IMR-90 (cell line): Measurements from ENCODE around the gene TMEM9. TPM values are rescaled to one million over a fixed set of nuclear protein-coding genes. Genes with fewer than 3 reads are reported as not detected.
"Not testable (repeated sequence)": the region's sequence is repeated elsewhere in the genome, so short reads cannot be mapped to it uniquely, and the experiment has no call there.

Source experiments
- ATAC-seq: fragments of 200-7000 bp; cut with Tn5 transposase; 2 replicates; pipeline ENCODE4 v1.9.1; 2020; ENCODE audit warnings: low read depth, mild to moderate bottlenecking, moderate library complexity
- BruUV-seq: library from RNA; stranded (reverse); fragments of 400-500 nt; replicated peaks from 2 replicates; lab custom pipeline; 2021; lab: Mats Ljungman, UMichigan
- CTCF ChIA-PET: fragments of 300-600 bp; formaldehyde crosslinking; extraction: SDS; loops from one replicate; lab custom pipeline; 2021; ENCODE audit warnings: antibody characterized with exemption; lab: Yijun Ruan, JAX
- POLR2A ChIA-PET: fragments of 300-600 bp; sonication (Branson Sonifier 250); formaldehyde crosslinking; loops from one replicate; lab custom pipeline; 2022; ENCODE audit warnings: antibody characterized with exemption; ENCODE audit not compliant: unreplicated experiment; lab: Charles Lee
- DNase-seq: peaks from one replicate; pipeline ENCODE4 v3.0.0; 2013
- H2AFZ ChIP-seq: replicated peaks from 2 replicates; pipeline ENCODE3; 2013; ENCODE audit warnings: low read length, mild to moderate bottlenecking; ENCODE audit not compliant: poor library complexity
- H2AK5ac ChIP-seq: 2 replicates; pipeline ENCODE4 v1.6.1; 2013; ENCODE audit warnings: low read depth, low read length, inconsistent platforms
- H2AK9ac ChIP-seq: replicated peaks from 2 replicates; pipeline ENCODE3; 2013; ENCODE audit warnings: mild to moderate bottlenecking, low read depth, low read length, moderate library complexity; ENCODE audit not compliant: poor library complexity
- H2BK120ac ChIP-seq: 2 replicates; pipeline ENCODE4 v1.6.1; 2013; ENCODE audit warnings: low read depth, low read length, inconsistent platforms
- H2BK15ac ChIP-seq: 3 replicates; pipeline ENCODE4 v1.6.1; 2013; ENCODE audit warnings: low read depth, low read length, inconsistent platforms
- H2BK20ac ChIP-seq: 2 replicates; pipeline ENCODE4 v1.6.1; 2013; ENCODE audit warnings: low read depth, mild to moderate bottlenecking, inconsistent platforms, low read length, moderate library complexity
- H2BK5ac ChIP-seq: 2 replicates; pipeline ENCODE4 v1.6.1; 2013; ENCODE audit warnings: mild to moderate bottlenecking, low read depth, low read length, inconsistent platforms; ENCODE audit not compliant: poor library complexity, severe bottlenecking
- H3K14ac ChIP-seq: replicated peaks from 2 replicates; pipeline ENCODE4 v1.6.1; 2013; ENCODE audit warnings: low read depth, low read length, inconsistent platforms
- H3K18ac ChIP-seq: 2 replicates; pipeline ENCODE4 v1.6.1; 2013; ENCODE audit warnings: low read depth, low read length, control low read depth
- H3K23ac ChIP-seq: 2 replicates; pipeline ENCODE4 v1.6.1; 2013; ENCODE audit warnings: low read depth, low read length, inconsistent platforms
- H3K27ac ChIP-seq: 2 replicates; pipeline ENCODE4 v1.5.1; 2013; ENCODE audit warnings: mild to moderate bottlenecking, control low read depth, low read length; ENCODE audit not compliant: insufficient read depth
- H3K27me3 ChIP-seq: 2 replicates; pipeline ENCODE4 v1.6.1; 2013; ENCODE audit warnings: low read length; ENCODE audit not compliant: control insufficient read depth, insufficient read depth
- H3K36me3 ChIP-seq: 2 replicates; pipeline ENCODE4 v1.6.1; 2013; ENCODE audit warnings: low read length, mixed read lengths; ENCODE audit not compliant: control insufficient read depth, insufficient read depth
- H3K4ac ChIP-seq: 2 replicates; pipeline ENCODE4 v1.6.1; 2013; ENCODE audit warnings: low read depth, low read length, inconsistent platforms
- H3K4me1 ChIP-seq: 2 replicates; pipeline ENCODE4 v1.6.1; 2013; ENCODE audit warnings: low read length, mixed read lengths; ENCODE audit not compliant: control insufficient read depth, insufficient read depth
- H3K4me2 ChIP-seq: 2 replicates; pipeline ENCODE4 v1.6.1; 2013; ENCODE audit warnings: low read depth, mild to moderate bottlenecking, control low read depth, low read length, moderate library complexity
- H3K4me3 ChIP-seq: 2 replicates; pipeline ENCODE4 v1.5.1; 2013; ENCODE audit warnings: low read depth, mild to moderate bottlenecking, control low read depth, low read length, moderate library complexity; ENCODE audit not compliant: insufficient read depth
- H3K56ac ChIP-seq: 2 replicates; pipeline ENCODE4 v1.6.1; 2013; ENCODE audit warnings: low read length, inconsistent platforms; ENCODE audit not compliant: insufficient read depth; ENCODE audit errors: extremely low read depth
- H3K79me1 ChIP-seq, 2 experiments: 2 replicates each; pipeline ENCODE4 v1.6.1; 2013; ENCODE audit warnings: low read length in 2 of 2, inconsistent platforms in 1 of 2, low read depth in 1 of 2
- H3K9ac ChIP-seq: 2 replicates; pipeline ENCODE4 v1.6.1; 2013; ENCODE audit warnings: low read depth, low read length, control low read depth
- H3K9me1 ChIP-seq: 2 replicates; pipeline ENCODE4 v1.6.1; 2013; ENCODE audit warnings: low read length, inconsistent platforms; ENCODE audit not compliant: insufficient read depth
- H3K9me3 ChIP-seq: 2 replicates; pipeline ENCODE4 v1.6.1; 2013; ENCODE audit warnings: low read length; ENCODE audit not compliant: control insufficient read depth, insufficient read depth
- H4K20me1 ChIP-seq: 2 replicates; pipeline ENCODE4 v1.6.1; 2013; ENCODE audit warnings: low read length, inconsistent platforms; ENCODE audit not compliant: insufficient read depth
- H4K5ac ChIP-seq: 2 replicates; pipeline ENCODE4 v1.6.1; 2013; ENCODE audit warnings: mild to moderate bottlenecking, low read depth, low read length, control low read depth
- H4K8ac ChIP-seq, 2 experiments: 2 replicates each; pipeline ENCODE4 v1.6.1; 2013; ENCODE audit warnings: low read depth in 2 of 2, low read length in 2 of 2, control low read depth in 1 of 2, inconsistent platforms in 1 of 2
- H4K91ac ChIP-seq: 2 replicates; pipeline ENCODE4 v1.6.1; 2013; ENCODE audit warnings: low read depth, low read length, inconsistent platforms; ENCODE audit not compliant: insufficient read depth
- CEBPB ChIP-seq: IDR thresholded peaks from 2 replicates; pipeline ENCODE4 v1.6.1; 2012; ENCODE audit warnings: low read depth, low read length, improper control_type of control experiment
- FOS ChIP-seq: fragments of 150-350 bp; IDR thresholded peaks from 2 replicates; pipeline ENCODE4 v1.6.1; 2016; ENCODE audit warnings: low read depth, low read length
- WGBS, 2 experiments: methylation state at CpG; one replicate each; pipeline versions ENCODE4 v1.1.5 to v1.1.7; 2013; ENCODE audit warnings: missing lambda C conversion rate in 2 of 2; ENCODE audit not compliant: insufficient read length in 1 of 2; ENCODE audit errors: extremely low coverage in 2 of 2; 5-methylcytosine and 5-hydroxymethylcytosine counted together
- dilution Hi-C: fragments of 300-500 bp; cut with HindIII; formaldehyde crosslinking; loops from one replicate; pipeline ENCODE4 v1.14.3; 2018; ENCODE audit warnings: low sequenced_read_pairs; ENCODE audit not compliant: unreplicated experiment
- in situ Hi-C: fragments of 300-500 bp; cut with MboI; formaldehyde crosslinking; loops from 3 replicates; pipeline ENCODE4 v1.14.3; 2019; ENCODE audit warnings: low sequenced_read_pairs, inconsistent platforms, mixed read lengths
- intact Hi-C: fragments of 100-400 bp; cut with micrococcal nuclease; formaldehyde crosslinking; loops from 2 replicates; pipeline ENCODE4 v1.10.0; 2022
- polyA plus RNA-seq, 3 experiments: library from polyadenylated mRNA; depleted of rRNA; stranded (reverse); fragments of >200 nt; gene quantifications; 2 replicates each; pipeline ENCODE4 v1.2.3, GENCODE V29; 2012; ENCODE audit warnings: low replicate concordance in 1 of 3
- total RNA-seq: library from RNA; depleted of rRNA; stranded (reverse); fragments of >200 nt; gene quantifications from 2 replicates; pipeline ENCODE4 v1.2.3, GENCODE V29; 2012

The TMEM9 gene
- total and polyA plus RNA-seq, 2 of the 4 experiments (the other 2 are of a cell fraction): 76.7 to 107 TPM

DNA sequence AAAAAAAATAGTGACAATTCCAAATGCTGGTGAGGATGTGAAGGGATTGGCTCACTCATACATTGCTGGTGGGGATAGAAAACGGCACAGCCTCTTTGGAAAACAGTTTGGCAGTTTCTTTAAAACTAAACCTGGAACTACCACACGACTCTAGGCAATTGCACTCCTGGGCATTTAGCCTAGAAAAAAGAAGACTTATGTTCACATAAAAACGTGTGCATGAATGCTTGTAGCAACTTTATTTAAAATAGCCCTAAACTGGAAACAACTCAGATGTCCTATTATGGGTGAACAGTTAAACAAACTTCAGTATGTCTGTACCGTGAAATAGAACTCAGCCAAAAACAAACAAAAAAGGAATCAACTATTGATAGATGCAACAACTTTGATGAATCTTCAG, 9.4 kb upstream of the TMEM9 start:
- no peaks in the 10 kb centered on the region for H3K36me3 ChIP-seq
- H3K4me2 ChIP-seq: no peak overlapping the region
- H2BK120ac ChIP-seq: no peak overlapping the region
- H3K79me1 ChIP-seq: no peaks in the 10 kb centered on the region
- H2BK15ac ChIP-seq: no peak overlapping the region
- DNase-seq: no peak
- no peak overlapping the region for H4K5ac ChIP-seq
- H4K91ac ChIP-seq: no peak overlapping the region
- no peak overlapping the region for H3K4ac ChIP-seq
- intact Hi-C loops (no loop called here), in situ Hi-C loops (no loop called here), dilution Hi-C loops (no loop called here)
- H4K20me1 ChIP-seq: no peaks in the 10 kb centered on the region
- CTCF ChIA-PET: no interaction called here
- H2AK9ac ChIP-seq: no peak overlapping the region
- no peak overlapping the region for H3K4me3 ChIP-seq
- no peaks in the 10 kb centered on the region for H3K4me1 ChIP-seq
- ATAC-seq: no peak
- no peak overlapping the region for H2BK5ac ChIP-seq
- no peak overlapping the region for H3K23ac ChIP-seq
- H3K18ac ChIP-seq: no peak overlapping the region
- no peak overlapping the region for H3K14ac ChIP-seq
- H2AFZ ChIP-seq: no peak overlapping the region
- TF ChIP-seq CEBPB (no peak), FOS (no peak)
- H3K27ac ChIP-seq: no peak overlapping the region
- BruUV-seq: no TSS peak
- no CpG with 5 or more reads among the region's 4 CpGs for WGBS, 2 experiments
- no peak overlapping the region for H4K8ac ChIP-seq
- H2BK20ac ChIP-seq: no peak overlapping the region
- peaks cover 25% of the 10 kb centered on the region for H3K27me3 ChIP-seq
- POLR2A ChIA-PET: no interaction called here
- no peaks in the 10 kb centered on the region for H3K9me1 ChIP-seq
- H3K56ac ChIP-seq: no peak overlapping the region
- no peaks in the 10 kb centered on the region for H3K9me3 ChIP-seq
- H3K9ac ChIP-seq: no peak overlapping the region
- no peak overlapping the region for H2AK5ac ChIP-seq

DNA sequence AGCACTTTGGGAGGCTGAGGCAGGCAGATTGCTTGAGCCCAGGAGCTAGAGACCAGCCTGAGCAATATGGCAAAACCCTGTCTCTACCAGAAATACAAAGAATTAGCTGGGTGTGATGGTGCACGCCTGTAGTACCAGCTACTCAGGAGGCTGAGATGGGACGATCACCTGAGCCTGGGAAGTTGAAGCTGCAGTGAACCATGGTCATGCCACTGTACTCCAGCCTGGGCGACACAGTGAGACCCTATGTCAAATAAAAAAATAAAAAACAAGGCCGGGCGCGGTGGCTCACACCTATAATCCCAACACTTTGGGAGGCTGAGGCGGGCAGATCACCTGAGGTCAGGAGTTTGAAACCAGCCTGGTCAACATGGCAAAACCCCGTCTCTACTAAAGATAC, 8.8 kb upstream of the TMEM9 start:
- DNase-seq, H4K8ac ChIP-seq, H2BK15ac ChIP-seq, H3K9me3 ChIP-seq, H3K4me2 ChIP-seq, H3K4me1 ChIP-seq, H3K4ac ChIP-seq, H3K9ac ChIP-seq, H2AK9ac ChIP-seq, H4K91ac ChIP-seq, H3K56ac ChIP-seq, H3K18ac ChIP-seq, H3K36me3 ChIP-seq, H3K23ac ChIP-seq, H2AFZ ChIP-seq, H2AK5ac ChIP-seq, H3K9me1 ChIP-seq, H2BK120ac ChIP-seq, H2BK20ac ChIP-seq, ATAC-seq, H3K14ac ChIP-seq, POLR2A ChIA-PET, H4K5ac ChIP-seq, H3K79me1 ChIP-seq, intact Hi-C loops, H4K20me1 ChIP-seq, H3K4me3 ChIP-seq, H3K27ac ChIP-seq, BruUV-seq, dilution Hi-C loops, H2BK5ac ChIP-seq, in situ Hi-C loops: not testable (repeated sequence)
- CTCF ChIA-PET: interaction anchor here (0.6 kb wide), 1 partner anchor 327 kb away, joined by 3 read pairs; no protein-coding TSS in a partner anchor
- H3K27me3 ChIP-seq: peaks cover 28% of the 10 kb centered on the region
- no CpG with 5 or more reads among the region's 8 CpGs for WGBS, 2 experiments
